Heart left ventricle (tissue), 13 donors: ENCODE measurements around the gene GALNT5.

Experiments used
- CTCF ChIP-seq, 12 donors: fragments of 200-600 bp; sonication (generic) in 4 of 12; IDR thresholded peaks; one replicate each; pipeline versions ENCODE4 v1.5.0 to v1.8.0; 2018 to 2022; ENCODE audit warnings: antibody characterized with exemption in 12 of 12, mild to moderate bottlenecking in 5 of 12
- POLR2A ChIP-seq, 2 donors: fragments of 450-650 bp; IDR thresholded peaks; one replicate each; pipeline ENCODE4 v1.6.1; 2017; ENCODE audit warnings: antibody characterized with exemption in 2 of 2, mild to moderate bottlenecking in 2 of 2, moderate library complexity in 2 of 2
- donor health status: ischemic (EF 13 %, LVEDD 7.1; RV severe dilation, severe dysfunction).
- donor health status: DM: no; HTN: yes; CAD: no.
- donor health status: DM: no; HTN: no; CAD: no.
- donor health status: ischemic (EF 25% LVEDD 6.9; RV normal size, moderate dysfunction).
- donor health status: ischemic (EF 25% LVEDD 5.7; RV mildly dilated, moderate dysfunction).
- donor health status: ischemic (EF 35%, LVEDD 5.7; RV mildly dilated, moderate dysfunction).
- donor health status: nonischemic (EF 11% LVEDD 7.7; RV severe dilation, severe dysfunction).
- donor health status: DM: yes; HTN: yes; CAD: no.
- donor health status: PGD.
- donor health status: ischemic (EF 29% LVEDD 5.4; RV normal size, mild dysfunction).
- donor health status: nonischemic (EF 23%, LVEDD 6.1; RV moderate dilation, normal function).

- TF ChIP-seq CTCF (IDR thresholded peaks at IDR 0.05), result no peak
- TF ChIP-seq POLR2A (IDR thresholded peaks at IDR 0.05), result no peak
These were observed 19.2 kb upstream of the GALNT5 start for GRCh38 chr2:157238296-157238695.
